HepG2 (cell line): Measurements from ENCODE around the gene SRF.

Source experiments
- HOXA7 ChIP-seq: sonication (generic); formaldehyde crosslinking; IDR thresholded peaks from 2 replicates; pipeline ENCODE4 v1.8.1; 2022; ENCODE audit warnings: mild to moderate bottlenecking, missing genetic modification reagents, moderate library complexity
- SSRP1 ChIP-seq: IDR thresholded peaks from 2 replicates; pipeline ENCODE4 v1.6.1; 2016; ENCODE audit warnings: control low read depth
- ZBTB7B ChIP-seq: sonication (generic); formaldehyde crosslinking; IDR thresholded peaks from 2 replicates; pipeline ENCODE4 v1.4.0; 2020; ENCODE audit warnings: missing genetic modification reagents
- ZNF512 ChIP-seq: sonication (generic); formaldehyde crosslinking; IDR thresholded peaks from 2 replicates; pipeline ENCODE4 v1.4.0; 2020; ENCODE audit warnings: mild to moderate bottlenecking, missing genetic modification reagents
- TF ChIP-seq, protein P1 (sequence below): IDR thresholded peaks from 2 replicates; pipeline ENCODE4 v1.6.1; 2016; ENCODE audit warnings: control low read depth
- TF ChIP-seq, protein P2 (sequence below): sonication (generic); formaldehyde crosslinking; conservative IDR thresholded peaks from 2 replicates; pipeline ENCODE4 v1.4.0; 2020; ENCODE audit warnings: missing genetic modification reagents

DNA sequence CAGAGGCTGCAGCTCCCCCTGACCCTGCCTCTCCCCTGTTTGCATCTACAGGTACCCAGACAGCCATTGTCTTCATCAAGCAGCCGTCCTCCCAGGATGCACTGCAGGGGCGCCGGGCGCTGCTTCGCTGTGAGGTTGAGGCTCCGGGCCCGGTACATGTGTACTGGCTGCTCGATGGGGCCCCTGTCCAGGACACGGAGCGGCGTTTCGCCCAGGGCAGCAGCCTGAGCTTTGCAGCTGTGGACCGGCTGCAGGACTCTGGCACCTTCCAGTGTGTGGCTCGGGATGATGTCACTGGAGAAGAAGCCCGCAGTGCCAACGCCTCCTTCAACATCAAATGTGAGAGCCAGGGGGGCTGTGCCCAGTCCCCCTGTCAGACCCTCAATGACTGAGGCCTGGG lies 42.1 kb upstream of the SRF start:
- TF ChIP-seq, protein P1, sequence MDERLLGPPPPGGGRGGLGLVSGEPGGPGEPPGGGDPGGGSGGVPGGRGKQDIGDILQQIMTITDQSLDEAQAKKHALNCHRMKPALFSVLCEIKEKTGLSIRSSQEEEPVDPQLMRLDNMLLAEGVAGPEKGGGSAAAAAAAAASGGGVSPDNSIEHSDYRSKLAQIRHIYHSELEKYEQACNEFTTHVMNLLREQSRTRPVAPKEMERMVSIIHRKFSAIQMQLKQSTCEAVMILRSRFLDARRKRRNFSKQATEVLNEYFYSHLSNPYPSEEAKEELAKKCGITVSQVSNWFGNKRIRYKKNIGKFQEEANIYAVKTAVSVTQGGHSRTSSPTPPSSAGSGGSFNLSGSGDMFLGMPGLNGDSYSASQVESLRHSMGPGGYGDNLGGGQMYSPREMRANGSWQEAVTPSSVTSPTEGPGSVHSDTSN: no peak
- TF ChIP-seq SSRP1 (no peak), HOXA7 (CRISPR knock-in tag) (no peak), ZBTB7B (CRISPR knock-in tag) (no peak), ZNF512 (no peak)
- TF ChIP-seq, protein P2, sequence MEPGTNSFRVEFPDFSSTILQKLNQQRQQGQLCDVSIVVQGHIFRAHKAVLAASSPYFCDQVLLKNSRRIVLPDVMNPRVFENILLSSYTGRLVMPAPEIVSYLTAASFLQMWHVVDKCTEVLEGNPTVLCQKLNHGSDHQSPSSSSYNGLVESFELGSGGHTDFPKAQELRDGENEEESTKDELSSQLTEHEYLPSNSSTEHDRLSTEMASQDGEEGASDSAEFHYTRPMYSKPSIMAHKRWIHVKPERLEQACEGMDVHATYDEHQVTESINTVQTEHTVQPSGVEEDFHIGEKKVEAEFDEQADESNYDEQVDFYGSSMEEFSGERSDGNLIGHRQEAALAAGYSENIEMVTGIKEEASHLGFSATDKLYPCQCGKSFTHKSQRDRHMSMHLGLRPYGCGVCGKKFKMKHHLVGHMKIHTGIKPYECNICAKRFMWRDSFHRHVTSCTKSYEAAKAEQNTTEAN (CRISPR knock-in tag): no peak
